Panc1 (cell line): ENCODE measurements around the gene SLC23A3.

ENCODE experiments used
- CTCF ChIP-seq: fragments of 450-650 bp; IDR thresholded peaks from 2 replicates; pipeline ENCODE4 v1.5.1; 2017; ENCODE audit warnings: mild to moderate bottlenecking
- SIN3A ChIP-seq: IDR thresholded peaks from 2 replicates; pipeline ENCODE4 v1.6.1; 2012; ENCODE audit warnings: low read depth, mild to moderate bottlenecking, low read length, moderate library complexity, borderline replicate concordance; ENCODE audit not compliant: insufficient read depth
- TCF7L2 ChIP-seq: IDR thresholded peaks from 2 replicates; pipeline ENCODE4 v1.6.1; 2011; ENCODE audit warnings: mild to moderate bottlenecking, low read depth, low read length, inconsistent platforms

DNA sequence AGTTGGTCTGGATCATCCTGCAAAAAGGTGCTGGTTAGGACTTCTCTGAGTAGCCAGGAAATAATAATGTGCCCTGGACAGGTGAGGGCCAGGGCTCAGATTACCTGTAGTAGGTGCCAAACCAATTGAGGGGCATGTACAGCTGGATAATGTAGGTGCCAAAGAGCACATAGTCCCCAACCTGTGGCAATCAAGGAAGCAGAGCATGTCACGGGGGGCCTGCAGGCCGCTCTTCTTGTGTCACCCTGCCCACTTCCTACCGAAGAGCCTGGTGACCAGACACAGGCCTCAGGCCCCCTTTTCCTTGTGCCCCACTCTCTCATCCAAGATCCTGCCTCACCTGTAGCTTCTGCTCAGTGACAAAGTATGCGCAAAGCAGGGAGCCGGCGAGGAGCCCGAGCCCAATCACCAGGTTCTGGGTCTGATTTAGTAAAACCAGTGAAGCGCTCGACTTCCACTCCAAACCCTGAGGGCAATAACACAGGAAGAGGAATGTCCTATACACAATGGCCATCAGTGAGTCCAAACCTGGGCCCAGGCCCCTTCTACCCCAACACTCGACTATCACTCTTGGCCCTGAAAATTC lies 43.8 kb upstream of the SLC23A3 start:
- TF ChIP-seq CTCF (no peak), TCF7L2 (no peak), SIN3A (no peak)
